NCI-H460 (cell line): ENCODE data around the gene PRXL2B. TPM values are rescaled to one million over a fixed set of nuclear protein-coding genes. Genes with fewer than 3 reads are reported as not detected.

Source experiments
- DNase-seq: peaks from one replicate; pipeline ENCODE4 v3.0.0-alpha.2; 2016; ENCODE audit warnings: low read depth; ENCODE audit errors: extremely low read depth
- polyA plus RNA-seq: library from polyadenylated mRNA; depleted of rRNA; stranded (reverse); fragments of >200 nt; gene quantifications from 2 replicates; pipeline ENCODE4 v1.2.3, GENCODE V29; 2014; cell fraction: nucleus; rRNA removed
- total RNA-seq: library from RNA; depleted of rRNA; stranded (reverse); fragments of >200 nt; shearing (Covaris generic); gene quantifications from 2 replicates; pipeline ENCODE4 v1.2.3, GENCODE V29; 2014; rRNA removed

The PRXL2B gene, protein sequence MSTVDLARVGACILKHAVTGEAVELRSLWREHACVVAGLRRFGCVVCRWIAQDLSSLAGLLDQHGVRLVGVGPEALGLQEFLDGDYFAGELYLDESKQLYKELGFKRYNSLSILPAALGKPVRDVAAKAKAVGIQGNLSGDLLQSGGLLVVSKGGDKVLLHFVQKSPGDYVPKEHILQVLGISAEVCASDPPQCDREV
- total RNA-seq: 4.7 and 7.2 TPM in 2 replicates
- 25.9 and 71.9 TPM in 2 replicates for polyA plus RNA-seq

DNA sequence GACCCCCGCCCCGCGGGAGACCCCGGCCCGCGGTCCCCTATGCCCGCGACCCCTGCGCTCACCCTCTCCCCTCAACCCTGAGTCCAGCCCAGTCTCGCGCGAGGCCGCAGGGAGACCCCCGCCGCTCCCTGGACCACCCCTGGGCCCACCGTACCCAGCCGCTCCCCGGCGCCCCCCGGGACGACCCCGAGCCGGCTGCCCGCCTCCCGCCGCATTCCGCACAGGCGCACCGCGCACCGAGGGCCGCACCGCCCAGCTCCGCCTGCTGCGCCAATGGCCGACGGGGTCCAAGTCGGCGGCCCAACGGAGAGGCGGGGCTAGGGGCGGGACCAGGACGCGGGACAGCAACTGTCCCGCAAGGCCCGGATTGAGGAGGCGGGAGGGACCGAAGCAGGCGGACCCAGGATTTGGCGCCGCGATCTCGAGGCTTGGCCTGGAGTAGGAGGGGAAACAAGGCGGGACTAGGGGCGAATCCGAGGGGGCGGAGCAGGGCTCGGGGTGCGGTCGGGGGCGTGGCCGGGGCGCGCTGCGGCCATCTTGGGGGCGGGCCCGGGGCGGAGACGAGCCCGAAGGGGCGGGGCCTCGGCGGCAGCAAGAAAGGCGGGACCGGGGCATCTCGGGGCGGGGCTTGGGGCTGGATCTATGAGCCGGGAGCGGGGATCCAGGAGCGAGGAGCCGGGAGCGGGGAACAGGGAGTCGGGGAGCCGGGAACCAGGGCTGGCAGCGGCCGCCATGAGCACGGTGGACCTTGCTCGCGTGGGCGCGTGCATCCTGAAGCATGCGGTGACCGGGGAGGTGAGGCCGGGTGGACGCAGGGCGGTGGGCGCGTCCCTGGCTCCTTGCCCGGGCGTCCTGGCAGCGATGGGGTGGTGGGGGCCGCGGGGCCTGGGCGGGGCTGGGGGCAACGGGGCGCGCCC lies at the start of gene PRXL2B:
TSS of gene PRXL2B (plus strand) at position 624 of the 917 bp plus-strand sequence. CDS start at position 733, 109 bp downstream.
- peak; percentile 96 for DNase-seq

DNA sequence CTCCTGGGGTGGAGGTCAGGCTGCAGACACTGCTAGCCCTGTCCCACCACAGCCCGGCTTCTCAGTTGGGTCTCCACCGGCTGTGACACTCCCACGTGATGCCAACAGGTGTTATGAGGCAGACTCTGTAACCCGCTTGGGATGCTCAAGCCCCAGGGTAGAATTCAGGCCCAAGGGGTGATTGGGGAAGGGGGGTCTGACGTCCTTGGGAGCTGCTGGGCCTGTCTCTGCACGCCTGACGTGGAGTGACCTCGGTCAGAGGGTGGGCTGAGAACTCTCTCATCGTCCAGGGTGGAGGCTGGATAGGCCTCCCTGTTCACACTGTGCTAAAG lies 48.8 kb upstream of the PRXL2B start:
- DNase-seq: no peak

DNA sequence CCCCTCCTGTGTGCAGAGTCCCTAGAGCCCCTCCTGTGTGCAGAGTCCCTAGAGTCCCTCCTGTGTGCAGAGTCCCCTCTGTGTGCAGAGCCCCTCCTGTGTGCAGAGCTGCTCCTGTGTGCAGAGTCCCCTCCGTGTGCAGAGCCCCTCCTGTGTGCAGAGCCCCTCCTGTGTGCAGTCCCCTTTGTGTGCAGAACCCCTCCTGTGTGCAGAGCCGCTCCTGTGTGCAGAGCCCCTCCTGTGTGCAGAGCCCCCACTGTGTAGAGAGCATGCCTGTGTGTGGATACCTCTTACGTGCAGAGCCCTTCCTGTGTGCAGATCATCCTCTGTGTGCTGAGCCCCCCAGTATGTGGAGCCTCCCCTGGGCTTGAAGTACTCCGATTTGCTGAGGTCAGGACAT lies 48.2 kb upstream of the PRXL2B start:
- no peak for DNase-seq

DNA sequence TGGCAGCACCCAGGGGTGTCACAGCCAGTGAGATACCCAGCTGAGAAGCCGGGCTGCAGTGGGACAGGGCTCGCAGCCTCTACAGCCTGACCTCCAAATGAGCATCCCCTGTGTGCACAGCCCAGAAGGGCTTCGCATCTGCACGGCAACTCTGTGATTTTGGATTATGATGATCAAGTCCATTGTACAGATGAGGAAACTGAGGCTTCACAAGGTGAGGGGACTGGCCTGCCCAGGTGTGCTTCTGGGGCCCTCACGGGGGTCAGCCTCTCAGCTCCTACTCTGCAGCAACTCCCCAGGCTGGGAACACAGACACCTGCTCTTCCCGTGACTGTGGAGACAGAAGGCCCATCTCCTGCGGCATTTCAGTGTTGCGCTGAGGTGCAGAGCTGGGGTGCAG lies 47.7 kb upstream of the PRXL2B start:
- DNase-seq: no peak

DNA sequence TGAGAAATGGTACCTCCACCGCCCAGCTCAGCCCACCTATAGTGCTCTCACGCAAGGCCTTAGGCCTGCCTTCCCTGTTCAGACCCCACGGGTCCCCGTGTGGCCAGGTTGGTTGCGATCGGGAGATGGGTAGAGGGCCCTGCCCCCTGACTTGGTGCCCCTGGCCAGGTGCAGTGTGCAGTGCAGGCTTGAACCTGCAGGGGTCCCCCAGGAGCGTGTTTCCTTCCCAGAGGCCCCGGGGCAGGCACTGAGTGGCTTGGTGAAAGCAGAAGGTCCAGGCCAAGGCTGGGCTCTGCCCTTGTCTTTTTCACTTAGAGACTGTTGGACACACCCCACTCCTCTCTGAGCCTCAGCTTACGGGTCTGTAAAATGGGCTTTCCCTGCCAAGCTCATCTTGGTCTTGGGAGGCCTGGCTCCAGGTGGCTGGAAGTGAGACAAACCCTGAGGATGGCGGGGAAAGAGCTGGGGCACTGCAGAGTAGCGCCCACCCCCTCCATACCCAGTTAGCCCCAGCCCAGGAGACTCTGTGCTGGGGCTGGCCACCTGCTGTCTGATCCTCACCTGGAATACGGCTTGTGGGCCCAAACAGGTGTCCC lies 47.2 kb upstream of the PRXL2B start:
- no peak for DNase-seq

DNA sequence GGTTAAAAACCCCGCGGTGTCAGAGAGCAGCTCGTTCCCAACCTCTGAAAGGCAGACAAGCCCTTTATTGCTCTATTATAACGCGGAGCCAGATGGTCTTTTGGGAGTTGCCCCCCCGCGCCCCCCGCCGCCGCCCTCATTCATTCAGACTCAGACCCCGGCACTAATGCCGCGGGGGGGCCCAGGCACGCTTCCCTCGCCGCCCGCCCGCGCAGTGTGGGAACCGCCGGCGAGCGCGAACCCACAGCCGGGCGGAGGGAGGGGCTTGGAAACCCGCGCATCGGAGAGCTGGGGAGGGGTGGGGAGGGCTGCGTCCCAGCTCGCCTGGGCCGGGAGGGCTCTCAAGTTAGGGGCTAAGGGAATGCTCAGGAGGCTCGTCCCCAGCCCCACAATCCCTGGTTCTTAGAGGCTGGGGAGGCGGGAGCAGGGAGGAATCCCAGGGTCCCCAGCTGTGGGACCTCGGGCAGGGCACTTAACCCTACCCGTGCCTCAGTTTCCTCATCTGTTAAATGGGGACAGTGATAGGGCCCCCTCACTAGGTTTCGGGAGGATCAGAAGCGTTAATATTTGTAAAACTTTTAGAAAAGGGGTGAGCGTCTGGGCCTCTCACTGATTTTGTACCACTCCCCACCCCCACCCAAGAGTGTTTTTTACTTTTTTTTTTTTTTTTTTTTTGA lies 45.6 kb upstream of the PRXL2B start:
- DNase-seq: no peak

DNA sequence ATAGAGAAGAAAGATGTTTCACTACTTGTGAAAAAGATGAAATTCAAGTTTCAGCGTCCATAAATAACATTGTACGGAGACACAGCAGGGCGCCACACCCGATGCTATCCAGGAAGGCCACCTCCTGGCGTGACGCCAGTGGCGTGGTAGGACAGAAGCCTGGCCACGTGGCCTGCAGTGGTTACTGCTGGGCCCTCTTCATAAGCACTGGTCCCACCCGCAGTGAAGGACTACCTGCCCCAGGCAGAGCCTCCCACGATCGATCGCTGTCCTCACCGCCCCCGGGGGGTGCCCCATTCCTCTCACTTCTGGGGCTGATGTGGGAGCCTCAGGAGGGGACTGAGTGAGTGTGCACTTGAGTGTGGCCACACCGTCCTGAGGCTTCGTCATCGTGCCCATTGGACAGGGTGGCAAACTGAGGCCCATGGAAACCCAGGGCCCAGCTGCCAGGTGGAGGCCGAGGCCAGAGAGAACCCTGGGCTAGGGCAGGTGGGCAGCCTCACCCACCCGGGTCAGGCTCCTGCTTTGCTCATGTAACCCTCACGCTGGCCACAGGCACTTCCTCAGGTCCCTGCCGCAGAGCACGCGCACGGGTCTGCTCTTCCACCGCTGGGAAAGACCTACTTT lies 44.8 kb upstream of the PRXL2B start:
- no peak for DNase-seq

DNA sequence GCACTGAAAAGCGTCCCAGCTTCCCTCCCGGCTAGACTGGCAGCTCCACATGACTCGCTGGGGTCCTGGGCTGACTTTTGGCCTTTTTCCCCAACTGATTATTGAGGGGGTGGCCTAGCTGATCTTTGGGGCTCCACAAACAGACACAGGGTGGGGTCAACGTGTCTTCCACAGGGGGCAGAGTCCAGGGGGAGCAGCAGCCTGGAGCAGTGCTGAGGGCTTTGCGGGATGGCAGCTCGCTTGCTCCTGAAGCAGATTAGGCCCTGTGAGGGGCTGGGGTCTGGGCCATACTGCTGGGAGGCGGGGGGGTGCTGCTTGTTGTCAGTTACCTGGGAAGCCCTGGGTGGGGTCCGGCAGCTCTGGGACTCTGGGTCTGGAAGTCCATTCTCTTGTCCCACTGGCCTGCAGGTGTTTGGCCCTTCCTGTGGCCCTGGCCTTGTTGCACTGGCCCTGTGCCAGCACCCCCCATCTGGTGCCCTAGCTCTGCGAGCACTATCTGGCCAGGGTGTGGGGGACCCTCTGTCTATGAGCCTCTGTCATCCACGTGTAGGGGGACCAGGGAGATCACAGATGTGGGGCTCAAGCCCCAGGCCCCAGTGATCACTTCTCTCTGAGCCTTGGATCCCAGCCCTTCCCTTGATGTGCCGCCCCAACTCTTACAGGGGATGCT lies 44.2 kb upstream of the PRXL2B start:
- DNase-seq: no peak

DNA sequence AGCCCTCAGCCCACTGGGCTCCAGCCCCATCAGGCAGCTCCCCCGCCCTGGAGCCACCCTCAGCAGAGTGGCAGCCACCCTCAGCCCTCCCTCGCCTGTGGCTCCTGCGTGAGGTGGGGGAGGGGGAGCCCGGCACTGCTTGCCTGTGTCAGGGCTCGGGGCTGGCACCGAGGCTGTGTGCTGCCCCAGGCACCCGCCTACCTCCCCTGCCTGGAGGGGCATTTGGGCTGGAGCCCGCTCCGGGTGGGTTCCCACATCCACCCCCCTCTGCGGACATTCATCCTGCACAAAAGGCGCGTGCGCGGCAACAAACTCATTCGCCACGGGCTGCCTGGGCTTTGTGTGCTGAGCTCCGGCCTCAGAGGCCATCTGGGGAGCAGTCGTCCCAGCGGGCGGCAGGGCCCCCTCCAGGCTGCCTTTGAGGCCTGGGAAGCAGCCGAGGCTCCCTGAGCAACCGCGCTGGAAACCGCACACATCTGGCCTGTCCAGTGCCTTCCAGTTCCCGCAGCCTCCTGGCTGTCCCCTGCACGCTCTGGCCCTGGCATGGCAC lies 43.0 kb upstream of the PRXL2B start:
- DNase-seq: no peak

DNA sequence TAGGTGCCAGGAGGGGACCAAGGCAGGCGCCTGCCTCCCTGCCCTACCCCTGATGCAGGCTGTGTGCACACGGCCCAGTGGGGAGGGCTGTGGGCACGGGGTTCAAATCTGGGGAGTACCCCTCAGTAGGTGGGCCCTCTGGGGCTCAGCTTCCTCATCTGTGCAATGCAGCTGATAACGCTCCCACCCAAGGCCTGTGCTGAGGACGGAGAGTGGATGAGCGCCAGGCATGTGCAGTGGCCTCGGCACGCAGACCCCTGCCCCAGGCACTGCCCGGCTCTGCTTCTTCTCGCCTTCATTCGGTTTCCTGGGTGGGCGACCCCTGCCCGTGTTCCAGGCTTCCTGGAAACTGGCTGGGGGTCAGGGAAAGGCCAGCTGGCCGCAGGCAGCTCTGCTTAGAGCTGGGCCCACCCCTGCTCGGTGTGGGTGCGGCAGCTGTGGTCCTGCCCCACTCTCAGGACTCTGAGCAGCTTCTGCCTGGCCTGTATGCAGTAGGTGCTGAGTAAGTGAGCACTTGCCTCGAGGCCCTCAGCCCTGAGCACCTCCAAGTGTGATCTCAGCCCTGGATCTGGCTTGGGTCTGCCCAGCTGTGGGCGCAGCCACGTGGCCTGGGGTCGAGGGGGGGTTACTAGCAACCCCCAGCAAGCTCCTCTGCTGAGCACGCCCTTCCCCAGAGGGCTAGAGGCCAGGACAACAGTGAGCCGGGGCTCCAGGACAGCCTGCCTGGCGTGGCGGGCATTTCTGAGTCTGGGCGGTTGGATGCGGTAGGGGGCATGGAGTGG lies 42.3 kb upstream of the PRXL2B start:
- no peak for DNase-seq

DNA sequence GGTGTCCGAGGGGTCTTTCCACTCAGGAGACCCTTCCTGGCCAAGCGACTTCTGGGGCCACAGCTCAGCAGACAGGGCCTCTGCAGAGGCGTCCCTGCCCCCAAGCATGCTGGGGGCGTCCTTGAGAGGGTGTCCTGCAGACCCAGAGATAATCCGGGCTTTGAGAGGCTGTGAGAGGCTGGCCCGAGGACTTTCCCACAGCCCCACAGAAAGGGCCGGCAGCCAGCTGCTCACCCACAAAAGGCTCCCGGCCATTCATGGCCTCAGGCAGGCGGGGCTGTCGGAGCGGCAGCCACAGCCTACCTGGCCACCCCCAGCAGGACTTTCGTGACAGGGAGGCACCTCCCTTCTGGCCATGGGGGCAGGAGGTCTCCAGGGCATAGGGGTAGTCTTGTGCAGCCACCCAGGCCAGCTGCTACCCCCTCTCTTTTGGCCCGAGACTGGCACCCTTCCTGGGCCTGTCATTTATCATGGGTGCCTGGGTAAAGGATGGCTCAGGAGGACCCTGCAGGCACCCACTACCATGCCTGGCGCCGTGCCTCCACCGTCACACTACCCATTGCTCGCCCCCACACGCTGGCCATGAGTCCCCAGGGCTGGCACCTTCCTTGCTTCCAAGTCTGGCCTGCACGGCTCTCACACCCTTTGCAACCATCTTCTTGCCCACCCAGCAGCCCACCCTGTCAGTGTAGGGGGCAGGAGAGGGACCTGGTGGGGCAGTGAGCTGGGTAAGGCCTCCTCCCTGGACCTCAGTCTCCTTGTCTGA lies 41.5 kb upstream of the PRXL2B start:
- DNase-seq: no peak

DNA sequence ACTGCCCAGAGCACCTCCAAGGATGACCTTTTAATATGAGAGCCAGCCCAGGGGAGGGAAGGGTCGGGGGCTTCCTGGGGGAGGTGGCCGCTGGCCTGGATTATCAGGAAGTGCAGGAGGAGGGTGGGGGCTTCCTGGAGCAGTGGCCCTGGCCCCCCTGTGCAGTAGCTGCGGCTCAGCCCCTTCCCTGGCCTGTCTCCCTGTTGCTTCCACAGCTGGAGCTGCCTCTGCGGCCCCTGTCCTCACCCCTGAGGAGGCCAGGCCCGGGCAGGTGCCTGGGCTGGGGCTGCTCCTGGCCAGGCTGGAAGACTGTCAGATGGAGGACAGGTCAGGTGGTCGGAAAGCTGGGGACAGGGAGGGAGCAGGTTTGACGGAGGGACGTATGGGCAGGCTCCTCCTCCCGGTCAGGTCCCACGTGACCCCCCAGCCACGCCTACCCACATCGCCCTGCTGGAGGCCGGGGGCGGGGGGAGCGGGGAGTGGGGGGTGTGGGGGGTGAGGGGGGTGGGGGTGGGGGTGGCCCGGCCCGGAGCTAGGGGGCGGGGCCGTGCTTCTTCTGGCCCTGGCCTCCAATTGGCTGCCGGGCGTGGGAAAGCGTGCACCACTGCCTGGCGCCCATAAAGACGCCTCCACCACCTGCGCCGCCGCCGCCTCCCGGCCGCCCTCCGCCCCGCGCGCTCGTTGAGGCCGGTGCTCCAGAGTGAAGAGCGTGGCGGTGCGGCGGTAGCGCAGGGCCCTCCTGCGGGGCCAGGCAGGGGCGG lies 40.6 kb upstream of the PRXL2B start:
- peak; percentile 78 for DNase-seq

DNA sequence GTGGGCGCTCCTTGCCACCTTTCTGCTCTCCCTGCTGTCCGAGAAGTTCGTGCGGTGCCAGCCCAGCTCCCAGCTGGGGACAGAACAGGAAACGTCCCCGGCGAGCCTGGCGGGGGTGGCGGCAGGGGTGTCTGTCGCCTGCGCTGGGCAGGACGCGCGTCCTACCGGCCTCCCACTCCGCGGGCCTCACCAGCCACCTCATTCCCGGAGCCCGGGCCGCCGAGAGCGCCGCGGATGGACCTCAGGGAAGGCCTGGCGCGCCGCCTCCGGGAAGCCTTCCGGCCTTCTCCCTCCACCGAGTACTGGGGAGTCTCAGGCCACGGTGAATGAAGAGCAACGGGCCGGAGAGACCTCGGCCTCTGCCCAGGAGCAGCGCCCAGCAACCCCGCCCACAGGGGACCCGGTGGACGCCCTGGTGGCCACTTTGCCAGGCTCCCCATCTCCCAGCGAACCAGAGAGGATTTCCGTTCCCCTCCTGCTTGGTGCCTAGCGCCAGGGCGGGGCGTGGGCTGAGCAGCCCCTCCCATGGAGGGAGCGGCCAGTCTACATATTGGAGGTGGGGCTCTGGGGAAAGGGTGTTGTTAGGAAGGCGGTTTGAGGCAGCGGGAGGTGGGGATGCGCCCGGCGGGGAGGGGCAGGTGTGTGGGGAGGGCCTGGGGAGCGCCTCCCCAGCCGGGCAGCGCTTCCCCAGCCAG lies 39.9 kb upstream of the PRXL2B start:
- peak; percentile 80 for DNase-seq

DNA sequence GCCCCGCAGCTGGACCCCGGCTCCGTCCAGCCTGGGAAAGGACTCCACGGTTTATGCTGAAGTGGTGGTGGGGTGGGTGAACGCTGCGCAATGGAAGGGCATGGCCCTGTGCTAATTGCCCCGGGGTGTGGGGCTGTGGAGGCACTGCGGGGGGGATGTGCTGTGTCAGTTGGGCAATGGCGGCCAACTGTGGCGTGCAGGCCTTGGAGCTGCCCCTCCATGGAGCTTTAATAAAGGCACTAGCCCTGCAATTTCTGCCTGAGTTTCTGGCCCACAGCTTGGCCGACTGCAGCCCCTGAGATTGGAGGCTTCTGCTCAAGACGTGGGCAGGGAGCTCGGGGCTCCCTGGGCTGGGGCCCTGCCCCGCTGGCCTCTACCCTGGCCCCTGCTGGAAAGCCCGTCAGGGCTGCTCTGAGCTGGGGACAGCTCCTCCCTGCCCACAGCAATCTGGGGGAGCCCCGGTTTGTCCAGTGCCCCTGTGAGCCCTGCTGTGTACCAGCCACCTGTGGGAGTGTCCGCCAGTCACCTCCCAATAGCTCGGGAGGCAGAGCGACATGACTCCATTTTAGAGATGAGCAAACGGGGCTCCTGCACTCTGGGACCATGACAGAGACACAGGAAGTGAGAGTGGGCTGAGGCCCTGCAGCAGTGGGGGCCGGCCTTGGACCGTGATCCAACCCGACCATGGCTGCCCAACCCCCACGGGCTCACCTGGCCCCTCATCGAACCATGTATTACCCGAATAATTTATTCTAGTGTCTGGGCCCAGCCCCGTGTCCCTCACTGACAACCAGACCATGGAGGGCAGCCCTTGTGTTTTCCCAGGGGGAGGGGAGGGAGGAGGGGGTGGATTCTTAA lies 39.1 kb upstream of the PRXL2B start:
- DNase-seq: no peak

DNA sequence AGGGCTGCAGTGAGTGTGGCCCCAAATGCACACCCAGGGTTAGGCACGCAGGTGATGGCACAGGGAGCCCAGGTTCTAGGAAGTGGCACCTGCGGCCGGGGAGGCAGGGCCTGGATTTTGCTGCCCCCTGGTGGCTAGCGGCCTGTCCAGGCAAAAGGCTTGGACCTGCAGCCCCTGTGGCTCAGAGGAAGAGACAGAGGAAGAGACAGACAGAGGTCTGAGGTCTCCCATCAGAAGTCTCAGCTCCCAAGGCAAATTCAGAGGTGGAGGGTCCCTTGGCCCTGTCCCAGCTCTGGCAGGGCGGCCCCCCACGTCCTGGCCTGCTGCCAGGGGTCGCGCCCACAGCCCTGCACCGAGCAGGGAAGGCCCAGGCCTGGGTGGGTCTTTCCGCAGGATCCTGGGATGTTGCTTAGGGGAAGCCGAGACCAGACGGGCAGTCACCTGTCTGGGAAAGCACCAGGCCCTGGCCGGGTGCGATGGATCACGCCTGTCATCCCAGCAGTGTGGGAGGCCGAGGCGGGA lies 38.4 kb upstream of the PRXL2B start:
- DNase-seq: peak; percentile 61
